HEK293 (cell line): ENCODE measurements around the gene SAP30L.

Experiments
- GFI1B ChIP-seq: fragments of 450-650 bp; formaldehyde crosslinking; IDR thresholded peaks from 2 replicates; pipeline ENCODE4 v1.5.1; 2016; ENCODE audit warnings: missing biosample characterization, missing genetic modification characterization
- GLIS1 ChIP-seq: fragments of 450-650 bp; formaldehyde crosslinking; IDR thresholded peaks from 2 replicates; pipeline ENCODE4 v1.5.1; 2016; ENCODE audit warnings: missing biosample characterization, missing genetic modification characterization
- MYNN ChIP-seq: fragments of 450-650 bp; formaldehyde crosslinking; IDR thresholded peaks from 2 replicates; pipeline ENCODE4 v1.5.1; 2016; ENCODE audit warnings: missing biosample characterization, missing genetic modification characterization, borderline replicate concordance
- SETDB1 ChIP-seq: IDR thresholded peaks from one replicate; pipeline ENCODE4 v1.6.1; 2017; ENCODE audit warnings: mild to moderate bottlenecking, low read length, moderate library complexity, mixed read lengths; ENCODE audit not compliant: insufficient read length
- SP3 ChIP-seq: fragments of 450-650 bp; formaldehyde crosslinking; IDR thresholded peaks from 2 replicates; pipeline ENCODE4 v1.5.1; 2016; ENCODE audit warnings: missing biosample characterization, missing genetic modification characterization
- ZFHX2 ChIP-seq: fragments of 450-650 bp; formaldehyde crosslinking; conservative IDR thresholded peaks from 2 replicates; pipeline ENCODE4 v1.5.1; 2016; ENCODE audit warnings: missing biosample characterization, missing genetic modification characterization
- ZFP41 ChIP-seq: fragments of 450-650 bp; formaldehyde crosslinking; IDR thresholded peaks from 2 replicates; pipeline ENCODE4 v1.5.1; 2016; ENCODE audit warnings: missing biosample characterization, missing genetic modification characterization, borderline replicate concordance
- ZNF184 ChIP-seq: fragments of 450-650 bp; IDR thresholded peaks from 2 replicates; pipeline ENCODE4 v1.5.1; 2018; ENCODE audit warnings: missing biosample characterization, mild to moderate bottlenecking, missing genetic modification characterization
- ZNF2 ChIP-seq: fragments of 450-650 bp; formaldehyde crosslinking; IDR thresholded peaks from 2 replicates; pipeline ENCODE4 v1.5.1; 2016; ENCODE audit warnings: missing biosample characterization, missing genetic modification characterization
- ZNF23 ChIP-seq: fragments of 450-650 bp; formaldehyde crosslinking; IDR thresholded peaks from 2 replicates; pipeline ENCODE4 v1.5.1; 2016; ENCODE audit warnings: missing biosample characterization, missing genetic modification characterization, borderline replicate concordance
- ZNF274 ChIP-seq, 2 experiments: fragments of 200-500 bp in 1 of 2; fragments of 450-650 bp in 1 of 2; sonication (Bioruptor generic) in 1 of 2; formaldehyde crosslinking in 1 of 2; IDR thresholded peaks; 2 replicates each; pipeline versions ENCODE4 v1.5.1 to v1.6.1; 2014 to 2016; ENCODE audit warnings: borderline replicate concordance in 1 of 2, inconsistent platforms in 1 of 2, low read length in 1 of 2, missing biosample characterization in 1 of 2, missing genetic modification characterization in 1 of 2
- ZNF292 ChIP-seq: fragments of 450-650 bp; formaldehyde crosslinking; IDR thresholded peaks from 2 replicates; pipeline ENCODE4 v1.5.1; 2016; ENCODE audit warnings: low read depth, missing biosample characterization, missing genetic modification characterization, borderline replicate concordance
- ZNF510 ChIP-seq: fragments of 450-650 bp; formaldehyde crosslinking; IDR thresholded peaks from 2 replicates; pipeline ENCODE4 v1.5.1; 2018; ENCODE audit warnings: mild to moderate bottlenecking, missing genetic modification characterization, missing biosample characterization; ENCODE audit not compliant: insufficient replicate concordance
- ZNF600 ChIP-seq: fragments of 450-650 bp; formaldehyde crosslinking; IDR thresholded peaks from 2 replicates; pipeline ENCODE4 v1.5.1; 2016; ENCODE audit warnings: missing biosample characterization, missing genetic modification characterization
- ZNF670 ChIP-seq: fragments of 450-650 bp; formaldehyde crosslinking; IDR thresholded peaks from 2 replicates; pipeline ENCODE4 v1.5.1; 2016; ENCODE audit warnings: missing biosample characterization, missing genetic modification characterization, low read depth
- ZNF701 ChIP-seq: fragments of 450-650 bp; formaldehyde crosslinking; IDR thresholded peaks from 2 replicates; pipeline ENCODE4 v1.5.1; 2016; ENCODE audit warnings: missing biosample characterization, missing genetic modification characterization
- ZSCAN16 ChIP-seq: fragments of 450-650 bp; formaldehyde crosslinking; IDR thresholded peaks from 2 replicates; pipeline ENCODE4 v1.5.1; 2016; ENCODE audit warnings: missing biosample characterization, missing genetic modification characterization
- ZSCAN23 ChIP-seq: fragments of 450-650 bp; formaldehyde crosslinking; IDR thresholded peaks from 2 replicates; pipeline ENCODE4 v1.5.1; 2016; ENCODE audit warnings: missing biosample characterization, missing genetic modification characterization
- ZXDB ChIP-seq: fragments of 450-650 bp; formaldehyde crosslinking; IDR thresholded peaks from 2 replicates; pipeline ENCODE4 v1.5.1; 2016; ENCODE audit warnings: missing biosample characterization, missing genetic modification characterization
- TF ChIP-seq, protein P1 (sequence below): fragments of 450-650 bp; formaldehyde crosslinking; IDR thresholded peaks from 2 replicates; pipeline ENCODE4 v1.5.1; 2016; ENCODE audit warnings: missing biosample characterization, missing genetic modification characterization
- TF ChIP-seq, protein P2 (sequence below): fragments of 450-650 bp; formaldehyde crosslinking; IDR thresholded peaks from 2 replicates; pipeline ENCODE4 v1.5.1; 2016; ENCODE audit warnings: missing biosample characterization, missing genetic modification characterization
- TF ChIP-seq, protein P3 (sequence below): fragments of 450-650 bp; formaldehyde crosslinking; IDR thresholded peaks from 2 replicates; pipeline ENCODE4 v1.5.1; 2016; ENCODE audit warnings: missing biosample characterization, missing genetic modification characterization
- TF ChIP-seq, protein P4 (sequence below): fragments of 450-650 bp; formaldehyde crosslinking; IDR thresholded peaks from 2 replicates; pipeline ENCODE4 v1.5.1; 2016; ENCODE audit warnings: missing biosample characterization, missing genetic modification characterization
- TF ChIP-seq, protein P5 (sequence below): fragments of 450-650 bp; IDR thresholded peaks from 2 replicates; pipeline ENCODE4 v1.5.1; 2018; ENCODE audit warnings: missing biosample characterization, mild to moderate bottlenecking, missing genetic modification characterization
- TF ChIP-seq, protein P6 (sequence below): fragments of 450-650 bp; formaldehyde crosslinking; IDR thresholded peaks from 2 replicates; pipeline ENCODE4 v1.5.1; 2016; ENCODE audit warnings: missing biosample characterization, missing genetic modification characterization
- TF ChIP-seq, protein P7 (sequence below): fragments of 450-650 bp; formaldehyde crosslinking; IDR thresholded peaks from 2 replicates; pipeline ENCODE4 v1.5.0; 2017; ENCODE audit warnings: missing biosample characterization, missing genetic modification characterization, borderline replicate concordance

The SAP30L gene

DNA sequence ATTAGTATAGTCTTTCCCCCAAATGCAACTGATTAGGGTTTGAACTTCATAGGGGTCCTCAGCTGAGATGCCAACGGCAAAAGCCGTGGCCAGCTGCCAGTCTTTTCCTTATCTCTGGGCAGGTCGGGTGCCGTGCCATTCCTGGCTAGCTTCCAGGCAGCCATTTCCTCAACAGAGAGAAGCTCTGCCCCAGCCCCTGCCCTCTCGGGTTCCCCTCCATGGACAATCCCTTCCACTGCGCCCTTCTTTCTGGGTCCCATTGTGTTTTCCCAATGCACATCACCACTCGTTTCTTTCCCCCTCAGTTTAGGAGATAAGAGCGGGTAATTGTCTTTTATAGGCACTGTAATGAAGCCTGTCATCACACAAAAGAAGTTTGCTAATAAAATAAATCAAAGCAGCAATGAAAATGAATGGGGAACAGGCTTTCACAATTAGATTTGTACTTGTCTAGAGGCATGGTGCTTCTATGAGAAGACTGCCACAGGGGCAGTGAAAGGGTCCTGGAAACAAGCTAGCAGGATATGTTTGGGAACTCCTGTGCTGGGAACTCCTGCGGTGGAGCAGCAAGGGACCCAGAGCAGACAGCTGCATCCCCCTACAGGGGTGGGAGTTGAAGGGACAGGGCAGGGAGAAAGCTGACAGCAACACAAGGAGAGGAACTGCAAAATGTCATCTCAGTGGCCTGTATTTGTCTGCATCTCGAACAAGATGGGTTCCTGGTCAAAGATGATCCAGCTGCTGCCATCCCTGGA, 48.0 kb upstream of the SAP30L start (continued):
- TF ChIP-seq ZNF23 (tag by site-specific recombination) (no peak), ZSCAN16 (tag by site-specific recombination) (no peak), ZXDB (tag by site-specific recombination) (peak; percentile 59; the same call in 1 of the 2 replicates), GFI1B (tag by site-specific recombination) (no peak), SETDB1 (no peak), ZFP41 (no peak), MYNN (tag by site-specific recombination) (no peak), ZNF701 (tag by site-specific recombination) (no peak), ZNF292 (no peak), ZSCAN23 (tag by site-specific recombination) (no peak), ZNF670 (tag by site-specific recombination) (no peak), ZFHX2 (tag by site-specific recombination) (no peak), ZNF2 (tag by site-specific recombination) (no peak), ZNF600 (no peak), SP3 (tag by site-specific recombination) (no peak), GLIS1 (tag by site-specific recombination) (no peak), ZNF184 (no peak), ZNF274 (IDR thresholded peaks at IDR 0.05; ENCODE audit: low read length) (no peak), ZNF274 (tag by site-specific recombination; IDR thresholded peaks at IDR 0.05; ENCODE audit: borderline replicate concordance) (no peak), ZNF510 (tag by site-specific recombination) (no peak)
- TF ChIP-seq, protein P1, sequence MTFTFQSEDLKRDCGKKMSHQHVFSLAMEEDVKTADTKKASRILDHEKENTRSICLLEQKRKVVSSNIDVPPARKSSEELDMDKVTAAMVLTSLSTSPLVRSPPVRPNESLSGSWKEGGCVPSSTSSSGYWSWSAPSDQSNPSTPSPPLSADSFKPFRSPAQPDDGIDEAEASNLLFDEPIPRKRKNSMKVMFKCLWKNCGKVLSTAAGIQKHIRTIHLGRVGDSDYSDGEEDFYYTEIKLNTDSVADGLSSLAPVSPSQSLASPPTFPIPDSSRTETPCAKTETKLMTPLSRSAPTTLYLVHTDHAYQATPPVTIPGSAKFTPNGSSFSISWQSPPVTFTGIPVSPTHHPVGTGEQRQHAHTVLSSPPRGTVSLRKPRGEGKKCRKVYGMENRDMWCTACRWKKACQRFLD (tag by site-specific recombination): no peak
- TF ChIP-seq, protein P2, sequence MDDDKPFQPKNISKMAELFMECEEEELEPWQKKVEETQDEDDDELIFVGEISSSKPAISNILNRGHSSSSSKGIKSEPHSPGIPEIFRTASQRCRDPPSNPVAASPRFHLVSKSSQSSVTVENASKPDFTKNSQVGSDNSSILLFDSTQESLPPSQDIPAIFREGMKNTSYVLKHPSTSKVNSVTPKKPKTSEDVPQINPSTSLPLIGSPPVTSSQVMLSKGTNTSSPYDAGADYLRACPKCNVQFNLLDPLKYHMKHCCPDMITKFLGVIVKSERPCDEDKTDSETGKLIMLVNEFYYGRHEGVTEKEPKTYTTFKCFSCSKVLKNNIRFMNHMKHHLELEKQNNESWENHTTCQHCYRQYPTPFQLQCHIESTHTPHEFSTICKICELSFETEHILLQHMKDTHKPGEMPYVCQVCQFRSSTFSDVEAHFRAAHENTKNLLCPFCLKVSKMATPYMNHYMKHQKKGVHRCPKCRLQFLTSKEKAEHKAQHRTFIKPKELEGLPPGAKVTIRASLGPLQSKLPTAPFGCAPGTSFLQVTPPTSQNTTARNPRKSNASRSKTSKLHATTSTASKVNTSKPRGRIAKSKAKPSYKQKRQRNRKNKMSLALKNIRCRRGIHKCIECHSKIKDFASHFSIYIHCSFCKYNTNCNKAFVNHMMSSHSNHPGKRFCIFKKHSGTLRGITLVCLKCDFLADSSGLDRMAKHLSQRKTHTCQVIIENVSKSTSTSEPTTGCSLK: no peak
- TF ChIP-seq, protein P3, sequence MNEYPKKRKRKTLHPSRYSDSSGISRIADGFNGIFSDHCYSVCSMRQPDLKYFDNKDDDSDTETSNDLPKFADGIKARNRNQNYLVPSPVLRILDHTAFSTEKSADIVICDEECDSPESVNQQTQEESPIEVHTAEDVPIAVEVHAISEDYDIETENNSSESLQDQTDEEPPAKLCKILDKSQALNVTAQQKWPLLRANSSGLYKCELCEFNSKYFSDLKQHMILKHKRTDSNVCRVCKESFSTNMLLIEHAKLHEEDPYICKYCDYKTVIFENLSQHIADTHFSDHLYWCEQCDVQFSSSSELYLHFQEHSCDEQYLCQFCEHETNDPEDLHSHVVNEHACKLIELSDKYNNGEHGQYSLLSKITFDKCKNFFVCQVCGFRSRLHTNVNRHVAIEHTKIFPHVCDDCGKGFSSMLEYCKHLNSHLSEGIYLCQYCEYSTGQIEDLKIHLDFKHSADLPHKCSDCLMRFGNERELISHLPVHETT: no peak
- TF ChIP-seq, protein P4, sequence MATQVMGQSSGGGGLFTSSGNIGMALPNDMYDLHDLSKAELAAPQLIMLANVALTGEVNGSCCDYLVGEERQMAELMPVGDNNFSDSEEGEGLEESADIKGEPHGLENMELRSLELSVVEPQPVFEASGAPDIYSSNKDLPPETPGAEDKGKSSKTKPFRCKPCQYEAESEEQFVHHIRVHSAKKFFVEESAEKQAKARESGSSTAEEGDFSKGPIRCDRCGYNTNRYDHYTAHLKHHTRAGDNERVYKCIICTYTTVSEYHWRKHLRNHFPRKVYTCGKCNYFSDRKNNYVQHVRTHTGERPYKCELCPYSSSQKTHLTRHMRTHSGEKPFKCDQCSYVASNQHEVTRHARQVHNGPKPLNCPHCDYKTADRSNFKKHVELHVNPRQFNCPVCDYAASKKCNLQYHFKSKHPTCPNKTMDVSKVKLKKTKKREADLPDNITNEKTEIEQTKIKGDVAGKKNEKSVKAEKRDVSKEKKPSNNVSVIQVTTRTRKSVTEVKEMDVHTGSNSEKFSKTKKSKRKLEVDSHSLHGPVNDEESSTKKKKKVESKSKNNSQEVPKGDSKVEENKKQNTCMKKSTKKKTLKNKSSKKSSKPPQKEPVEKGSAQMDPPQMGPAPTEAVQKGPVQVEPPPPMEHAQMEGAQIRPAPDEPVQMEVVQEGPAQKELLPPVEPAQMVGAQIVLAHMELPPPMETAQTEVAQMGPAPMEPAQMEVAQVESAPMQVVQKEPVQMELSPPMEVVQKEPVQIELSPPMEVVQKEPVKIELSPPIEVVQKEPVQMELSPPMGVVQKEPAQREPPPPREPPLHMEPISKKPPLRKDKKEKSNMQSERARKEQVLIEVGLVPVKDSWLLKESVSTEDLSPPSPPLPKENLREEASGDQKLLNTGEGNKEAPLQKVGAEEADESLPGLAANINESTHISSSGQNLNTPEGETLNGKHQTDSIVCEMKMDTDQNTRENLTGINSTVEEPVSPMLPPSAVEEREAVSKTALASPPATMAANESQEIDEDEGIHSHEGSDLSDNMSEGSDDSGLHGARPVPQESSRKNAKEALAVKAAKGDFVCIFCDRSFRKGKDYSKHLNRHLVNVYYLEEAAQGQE: no peak
- TF ChIP-seq, protein P5, sequence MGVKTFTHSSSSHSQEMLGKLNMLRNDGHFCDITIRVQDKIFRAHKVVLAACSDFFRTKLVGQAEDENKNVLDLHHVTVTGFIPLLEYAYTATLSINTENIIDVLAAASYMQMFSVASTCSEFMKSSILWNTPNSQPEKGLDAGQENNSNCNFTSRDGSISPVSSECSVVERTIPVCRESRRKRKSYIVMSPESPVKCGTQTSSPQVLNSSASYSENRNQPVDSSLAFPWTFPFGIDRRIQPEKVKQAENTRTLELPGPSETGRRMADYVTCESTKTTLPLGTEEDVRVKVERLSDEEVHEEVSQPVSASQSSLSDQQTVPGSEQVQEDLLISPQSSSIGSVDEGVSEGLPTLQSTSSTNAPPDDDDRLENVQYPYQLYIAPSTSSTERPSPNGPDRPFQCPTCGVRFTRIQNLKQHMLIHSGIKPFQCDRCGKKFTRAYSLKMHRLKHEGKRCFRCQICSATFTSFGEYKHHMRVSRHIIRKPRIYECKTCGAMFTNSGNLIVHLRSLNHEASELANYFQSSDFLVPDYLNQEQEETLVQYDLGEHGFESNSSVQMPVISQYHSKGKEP (tag by site-specific recombination): no peak
- TF ChIP-seq, protein P6, sequence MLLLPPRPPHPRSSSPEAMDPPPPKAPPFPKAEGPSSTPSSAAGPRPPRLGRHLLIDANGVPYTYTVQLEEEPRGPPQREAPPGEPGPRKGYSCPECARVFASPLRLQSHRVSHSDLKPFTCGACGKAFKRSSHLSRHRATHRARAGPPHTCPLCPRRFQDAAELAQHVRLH (tag by site-specific recombination): peak; percentile 31; the same call in 1 of the 2 replicates
- TF ChIP-seq, protein P7, sequence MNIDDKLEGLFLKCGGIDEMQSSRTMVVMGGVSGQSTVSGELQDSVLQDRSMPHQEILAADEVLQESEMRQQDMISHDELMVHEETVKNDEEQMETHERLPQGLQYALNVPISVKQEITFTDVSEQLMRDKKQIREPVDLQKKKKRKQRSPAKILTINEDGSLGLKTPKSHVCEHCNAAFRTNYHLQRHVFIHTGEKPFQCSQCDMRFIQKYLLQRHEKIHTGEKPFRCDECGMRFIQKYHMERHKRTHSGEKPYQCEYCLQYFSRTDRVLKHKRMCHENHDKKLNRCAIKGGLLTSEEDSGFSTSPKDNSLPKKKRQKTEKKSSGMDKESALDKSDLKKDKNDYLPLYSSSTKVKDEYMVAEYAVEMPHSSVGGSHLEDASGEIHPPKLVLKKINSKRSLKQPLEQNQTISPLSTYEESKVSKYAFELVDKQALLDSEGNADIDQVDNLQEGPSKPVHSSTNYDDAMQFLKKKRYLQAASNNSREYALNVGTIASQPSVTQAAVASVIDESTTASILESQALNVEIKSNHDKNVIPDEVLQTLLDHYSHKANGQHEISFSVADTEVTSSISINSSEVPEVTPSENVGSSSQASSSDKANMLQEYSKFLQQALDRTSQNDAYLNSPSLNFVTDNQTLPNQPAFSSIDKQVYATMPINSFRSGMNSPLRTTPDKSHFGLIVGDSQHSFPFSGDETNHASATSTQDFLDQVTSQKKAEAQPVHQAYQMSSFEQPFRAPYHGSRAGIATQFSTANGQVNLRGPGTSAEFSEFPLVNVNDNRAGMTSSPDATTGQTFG (tag by site-specific recombination): no peak
